ENCODE data around the gene BSDC1.

Gene BSDC1

DNA sequence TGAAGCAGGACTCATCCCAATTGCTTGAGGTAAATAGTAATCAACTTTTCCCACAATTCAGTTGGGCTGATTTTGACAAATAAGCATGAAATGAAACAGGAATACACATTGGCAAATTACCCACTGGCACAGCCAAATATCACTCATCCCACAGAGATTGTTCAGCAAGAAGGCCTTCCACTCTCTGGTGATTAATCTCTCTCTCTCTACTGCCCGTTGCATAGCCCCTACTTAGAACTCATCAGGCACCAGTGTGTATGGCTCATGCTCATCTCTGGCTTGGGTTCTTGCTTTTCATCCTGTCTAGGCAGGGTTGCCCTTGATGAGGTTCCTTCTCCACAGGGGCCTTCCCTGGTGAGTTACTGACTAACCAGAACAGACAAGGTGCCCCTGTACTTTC, 1.1 kb downstream of the BSDC1 start:
- no peak for DNase-seq

DNA sequence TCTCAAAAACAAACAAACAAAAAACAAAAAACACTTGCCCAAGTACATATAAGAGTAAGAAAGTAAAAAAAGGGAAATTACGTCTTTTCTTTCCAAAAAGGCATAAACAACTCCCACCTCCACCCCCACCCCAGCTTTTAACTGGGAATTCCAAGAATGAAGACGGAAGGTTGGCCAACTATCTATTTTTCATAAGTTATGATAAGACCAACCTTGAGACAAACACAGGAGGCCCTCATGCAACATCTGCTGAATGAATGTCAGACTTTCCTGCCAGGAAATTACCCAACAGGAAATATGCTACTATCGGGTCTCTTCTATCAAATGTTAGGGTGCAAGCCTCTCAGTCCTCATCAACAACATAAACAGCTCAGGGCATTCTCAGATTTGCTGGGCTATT, 1.9 kb downstream of the BSDC1 start:
- DNase-seq: no peak

DNA sequence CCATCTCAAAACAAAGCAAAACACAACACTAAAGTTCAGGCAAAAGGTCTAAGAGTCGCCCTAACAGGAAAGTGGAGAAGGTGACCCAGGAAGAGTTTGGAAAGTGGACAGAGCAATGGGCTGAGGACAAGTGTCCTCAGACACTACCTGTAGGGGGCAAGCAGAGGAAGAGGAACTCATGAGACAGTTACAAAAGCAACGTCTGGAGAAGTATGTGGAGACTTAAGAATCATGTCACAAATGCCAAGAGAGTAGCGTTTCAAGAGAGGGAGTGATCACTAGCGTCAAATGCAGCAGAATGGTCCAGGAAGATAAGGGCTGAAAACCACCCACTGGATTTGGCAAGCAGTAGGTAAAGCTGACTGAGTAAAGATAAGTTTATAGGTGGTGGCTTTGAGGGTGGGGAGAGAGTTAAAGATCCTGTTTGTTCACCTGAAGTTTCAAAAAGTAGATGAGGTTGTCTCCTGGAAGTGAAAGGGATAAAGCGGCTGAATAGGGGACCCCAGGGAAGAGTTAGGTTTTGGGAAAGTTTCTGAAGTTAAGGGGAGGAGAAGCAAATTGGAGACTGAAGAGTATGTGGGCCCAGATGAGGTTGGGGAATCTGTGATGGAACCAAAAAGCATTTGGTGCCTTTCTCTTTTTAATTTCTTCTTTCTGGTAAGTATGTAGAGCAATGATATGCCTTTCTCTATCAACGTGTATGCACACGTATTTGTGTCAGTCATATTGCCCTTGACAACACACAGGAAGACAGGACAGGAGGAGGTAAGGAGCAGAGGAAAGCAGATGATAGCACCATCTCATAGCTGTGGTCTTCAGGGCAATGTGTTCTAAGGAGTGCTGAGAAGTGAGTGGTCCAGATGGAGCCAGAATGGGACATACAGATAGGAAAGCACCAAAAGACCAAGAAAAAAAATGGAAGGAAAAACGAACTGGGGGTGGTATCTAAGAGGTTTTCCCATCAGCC, 3.1 kb downstream of the BSDC1 start:
- no peak for DNase-seq

DNA sequence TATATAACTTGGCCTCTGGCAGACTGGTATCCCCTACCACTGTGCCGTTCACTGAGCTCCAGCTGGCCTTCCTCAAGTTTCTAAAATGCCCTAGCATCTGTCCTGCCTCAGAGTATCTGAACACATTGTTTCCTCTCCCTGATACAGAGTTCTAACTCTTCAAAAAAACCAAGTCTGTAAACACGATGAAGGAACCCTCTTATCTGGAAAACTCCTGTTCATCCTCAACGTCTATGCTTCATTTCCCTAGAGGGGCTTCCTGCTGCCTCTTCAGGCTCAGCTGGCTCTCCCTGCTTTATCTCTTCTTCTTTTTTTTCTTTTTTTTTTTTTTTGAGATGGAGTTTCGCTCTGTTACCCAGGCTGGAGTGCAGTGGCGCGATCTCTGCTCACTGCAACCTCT, 5.6 kb downstream of the BSDC1 start:
- DNase-seq: no peak

DNA sequence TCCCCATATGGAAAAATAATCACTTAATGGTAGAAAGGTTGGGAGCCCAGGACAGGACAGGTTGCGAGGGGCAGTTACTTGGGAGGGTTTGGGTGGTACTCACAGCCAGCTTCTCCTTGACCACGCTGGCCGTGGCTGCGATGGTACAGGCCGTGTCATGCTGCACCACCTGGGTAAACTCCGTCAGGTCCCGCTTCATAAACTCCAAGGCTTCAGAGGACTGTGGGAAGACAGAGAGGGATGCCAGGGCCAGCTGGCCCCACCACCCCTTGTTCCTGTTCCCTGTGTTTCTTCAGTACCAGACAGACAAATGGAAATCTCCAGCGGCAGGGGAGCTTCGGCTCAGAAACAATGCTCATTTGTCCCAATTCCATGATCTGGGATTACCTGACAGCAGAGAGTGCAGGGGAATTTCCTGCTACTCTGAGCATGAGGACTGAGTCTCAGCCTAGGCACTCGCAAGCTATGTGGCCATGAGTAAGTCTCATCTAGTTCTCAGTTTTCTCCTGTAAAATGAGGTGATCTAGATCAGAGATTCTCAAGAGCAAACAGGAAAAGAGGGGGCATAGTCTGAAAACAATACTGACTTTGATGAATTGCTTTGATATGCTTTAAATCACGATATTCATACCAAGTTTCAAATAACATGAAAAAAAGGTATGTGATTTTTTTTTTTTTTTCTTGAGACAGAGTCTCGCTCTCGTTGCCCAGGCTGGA, 7.4 kb downstream of the BSDC1 start:
- no peak for DNase-seq

DNA sequence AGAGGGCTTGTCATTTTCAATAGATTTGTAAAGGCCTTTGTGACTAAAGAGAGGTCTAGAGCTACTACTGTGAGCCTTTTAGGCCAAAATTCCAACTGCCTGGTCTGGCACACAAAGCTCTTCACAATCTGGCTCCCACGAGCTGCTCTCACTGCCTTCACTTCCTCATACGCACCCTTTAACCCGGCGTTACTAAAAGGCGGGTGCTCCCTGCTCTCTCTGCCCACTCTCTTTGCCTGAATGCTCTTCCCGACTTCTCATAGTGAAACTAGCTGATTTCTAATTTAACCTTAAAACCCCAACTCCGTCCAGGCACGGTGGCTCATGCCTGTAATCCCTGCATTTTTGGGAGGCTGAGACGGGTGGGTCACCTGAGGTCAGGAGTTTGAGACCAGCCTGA, 14.2 kb downstream of the BSDC1 start:
- DNase-seq: no peak

DNA sequence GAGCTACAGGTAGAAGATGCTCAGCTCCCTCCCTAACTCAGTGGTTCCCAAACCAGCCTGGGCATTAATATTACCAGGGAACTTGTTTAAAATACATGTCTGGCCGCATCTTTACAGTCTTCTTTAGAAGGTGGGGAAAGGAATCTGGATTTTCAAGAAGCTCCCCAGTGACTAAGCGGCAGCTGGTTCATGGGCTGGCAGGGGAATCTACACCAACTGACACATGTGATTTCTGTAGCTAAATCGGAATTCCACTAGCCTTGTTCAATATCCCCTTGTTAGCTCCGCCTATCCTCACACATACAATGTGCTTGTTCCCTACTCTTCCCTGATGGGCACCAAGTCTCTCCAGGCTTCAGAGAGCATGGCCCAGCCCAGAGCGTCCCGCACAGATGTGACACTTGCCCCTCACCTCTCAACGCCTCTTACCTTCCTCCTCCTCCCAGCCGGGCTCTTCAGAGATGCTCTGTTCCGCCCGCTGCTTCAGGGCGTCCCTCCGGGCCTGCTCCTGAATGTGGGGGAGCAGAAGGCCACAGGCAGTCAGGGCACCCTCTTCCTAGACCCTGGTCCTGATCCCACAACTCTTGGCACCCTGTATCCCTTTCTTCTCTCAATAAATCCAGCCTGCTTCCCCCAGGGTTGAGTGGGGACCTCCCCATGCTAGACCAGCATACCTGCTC, 16.6 kb downstream of the BSDC1 start:
- no peak for DNase-seq

DNA sequence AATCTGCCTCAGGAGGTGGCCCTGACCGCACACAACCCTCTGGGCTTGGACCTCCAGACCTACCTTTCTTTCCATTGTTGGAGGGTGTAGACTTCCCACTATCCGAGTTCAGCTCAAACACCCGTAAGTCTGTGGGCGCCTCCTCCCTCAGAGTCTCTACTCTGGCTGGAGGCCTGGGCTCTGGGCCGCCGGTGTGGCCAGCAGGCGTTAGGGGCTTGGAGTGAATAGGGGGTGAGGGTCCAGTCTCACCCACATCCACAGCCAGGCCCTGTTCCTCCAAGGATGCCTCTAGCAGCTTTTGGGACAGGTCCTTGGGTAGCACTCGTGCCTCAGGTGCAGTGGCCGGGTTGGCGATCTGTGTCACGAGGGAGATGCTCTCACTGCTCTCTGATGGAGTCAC, 18.0 kb downstream of the BSDC1 start:
- DNase-seq: no peak

DNA sequence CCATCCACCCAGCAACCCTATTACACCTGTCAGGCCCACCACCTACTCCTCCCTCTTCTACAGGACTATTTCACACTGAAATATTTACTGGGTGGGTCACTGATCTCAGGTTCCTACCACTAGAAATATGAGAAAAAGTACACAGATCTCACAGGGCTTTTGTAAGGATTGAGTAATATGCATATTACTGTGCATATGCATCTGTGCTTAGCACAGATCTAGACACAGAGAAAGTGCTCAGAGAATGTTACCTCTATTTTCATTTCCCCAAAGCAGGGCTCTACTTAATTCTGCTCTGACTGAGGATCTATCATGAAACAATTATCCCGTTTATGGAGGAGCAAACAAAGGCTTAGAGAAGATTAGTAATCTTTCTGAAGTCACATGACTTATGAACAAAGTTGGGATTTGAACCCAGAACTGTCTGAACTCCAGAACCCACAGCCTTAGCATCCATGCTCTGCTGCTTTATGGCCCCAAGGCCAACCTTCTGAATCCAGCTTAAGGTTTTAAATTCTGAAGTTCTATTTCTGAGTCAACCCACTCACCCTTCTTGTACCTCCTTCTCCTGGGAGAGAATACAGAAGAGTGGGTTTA, 20.1 kb downstream of the BSDC1 start:
- no peak for DNase-seq

DNA sequence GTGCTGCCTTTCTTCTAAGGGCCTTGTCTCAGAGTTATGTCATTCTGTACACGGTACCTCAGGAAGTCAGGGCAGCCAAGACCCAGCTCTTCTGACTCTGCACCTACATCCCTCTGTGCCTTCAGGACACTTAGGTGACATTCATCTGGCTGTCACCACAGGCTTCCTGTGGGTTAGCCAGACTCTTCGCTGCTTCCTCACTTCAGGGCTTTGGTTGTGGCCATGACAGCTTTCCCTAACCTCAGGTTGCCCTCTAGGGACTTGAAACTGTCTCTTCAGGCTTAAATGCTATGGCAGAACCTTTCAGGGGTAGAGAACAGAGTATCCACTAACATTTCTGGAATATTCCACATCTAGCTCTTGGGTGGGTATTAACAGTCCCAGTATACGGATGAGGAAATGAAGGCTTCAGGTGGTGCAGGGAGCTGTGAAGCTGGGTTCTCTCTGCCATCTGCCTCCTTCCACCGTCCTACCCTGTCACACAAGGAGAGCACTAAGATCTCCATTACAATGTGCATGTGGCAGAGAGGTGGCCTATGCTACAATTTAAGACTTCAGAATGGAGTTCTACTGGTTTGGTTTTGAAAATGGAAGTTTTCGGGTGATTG, 22.0 kb downstream of the BSDC1 start:
- no peak for DNase-seq

DNA sequence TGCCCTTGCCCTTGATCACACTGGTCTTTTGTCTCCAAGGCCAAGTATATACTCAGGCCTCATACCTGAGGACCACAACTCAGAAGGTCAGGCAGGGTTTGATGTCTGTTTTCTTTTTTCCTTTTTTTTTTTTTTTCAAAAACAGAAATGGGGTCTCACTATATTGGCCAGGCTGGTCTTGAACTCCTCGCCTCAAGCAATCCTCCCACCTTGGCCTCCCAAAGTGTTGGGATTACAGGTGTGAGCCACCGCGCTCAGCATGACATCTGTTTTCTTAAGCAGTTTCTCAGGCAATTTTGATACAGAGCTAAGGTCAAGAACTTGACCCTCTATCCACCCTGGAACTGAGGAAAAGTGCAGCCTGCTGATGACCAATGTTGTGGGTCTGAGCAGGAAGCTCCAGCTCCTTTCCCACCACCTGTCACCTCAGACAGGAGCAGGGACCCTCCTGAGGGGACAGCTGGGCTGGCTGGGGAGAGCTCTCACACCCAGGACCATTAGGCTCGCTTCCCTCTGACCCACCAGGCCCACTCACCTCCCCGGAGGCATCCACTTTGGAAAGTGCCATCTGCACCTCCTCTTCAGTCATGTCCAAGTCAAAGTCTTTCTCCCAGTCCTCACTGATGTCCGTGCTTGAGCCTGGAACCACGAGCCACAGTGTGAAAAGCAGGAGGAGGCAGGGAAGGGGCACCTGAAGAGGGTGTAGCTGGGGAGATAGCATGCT, 26.2 kb downstream of the BSDC1 start:
- DNase-seq: no peak

DNA sequence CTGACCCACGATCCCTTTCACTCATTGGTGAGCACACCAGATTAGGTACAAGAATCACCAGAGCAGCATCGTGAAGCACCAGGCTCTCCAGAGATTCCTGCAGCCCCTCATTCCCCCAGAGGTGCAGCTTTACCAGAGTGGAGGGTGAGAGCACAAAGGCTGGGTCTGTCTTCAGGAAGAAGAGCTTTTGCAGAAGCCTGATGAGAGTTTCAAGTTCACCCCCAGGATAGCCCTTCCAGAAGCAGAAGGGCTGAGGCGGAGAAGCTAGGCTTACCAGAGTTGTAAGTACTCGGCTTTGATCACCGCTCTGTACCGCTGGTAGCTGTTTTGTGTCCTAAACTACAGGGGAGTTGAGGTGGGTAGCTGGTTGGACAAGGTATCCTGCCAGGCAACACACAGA, 28.8 kb downstream of the BSDC1 start:
- DNase-seq: no peak

DNA sequence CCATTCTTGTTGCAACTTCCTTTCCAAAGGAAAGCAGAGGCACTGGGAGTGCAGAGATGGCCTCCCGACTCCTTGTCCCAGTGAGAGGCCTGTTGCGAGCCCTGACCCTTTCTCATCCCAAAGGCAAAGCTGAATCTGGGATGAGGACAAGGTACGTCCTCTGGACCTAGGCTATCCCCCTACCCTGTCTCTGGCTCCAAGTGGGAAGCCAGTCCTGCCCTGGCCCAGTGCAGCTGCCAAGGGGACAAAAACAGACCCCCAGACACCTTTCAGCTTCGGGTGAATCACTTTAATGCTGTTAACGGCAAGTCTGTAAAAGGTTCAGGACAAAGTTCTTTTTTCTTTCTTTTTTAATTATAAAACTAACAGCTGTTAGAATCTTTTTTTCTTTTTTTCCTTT, 29.4 kb downstream of the BSDC1 start:
- DNase-seq: no peak

DNA sequence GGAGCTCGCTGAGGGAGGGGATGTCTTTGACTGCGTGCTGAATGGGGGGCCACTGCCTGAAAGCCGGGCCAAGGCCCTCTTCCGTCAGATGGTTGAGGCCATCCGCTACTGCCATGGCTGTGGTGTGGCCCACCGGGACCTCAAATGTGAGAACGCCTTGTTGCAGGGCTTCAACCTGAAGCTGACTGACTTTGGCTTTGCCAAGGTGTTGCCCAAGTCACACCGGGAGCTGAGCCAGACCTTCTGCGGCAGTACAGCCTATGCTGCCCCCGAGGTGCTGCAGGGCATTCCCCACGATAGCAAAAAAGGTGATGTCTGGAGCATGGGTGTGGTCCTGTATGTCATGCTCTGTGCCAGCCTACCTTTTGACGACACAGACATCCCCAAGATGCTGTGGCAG, 30.5 kb downstream of the BSDC1 start:
- DNase-seq: no peak

DNA sequence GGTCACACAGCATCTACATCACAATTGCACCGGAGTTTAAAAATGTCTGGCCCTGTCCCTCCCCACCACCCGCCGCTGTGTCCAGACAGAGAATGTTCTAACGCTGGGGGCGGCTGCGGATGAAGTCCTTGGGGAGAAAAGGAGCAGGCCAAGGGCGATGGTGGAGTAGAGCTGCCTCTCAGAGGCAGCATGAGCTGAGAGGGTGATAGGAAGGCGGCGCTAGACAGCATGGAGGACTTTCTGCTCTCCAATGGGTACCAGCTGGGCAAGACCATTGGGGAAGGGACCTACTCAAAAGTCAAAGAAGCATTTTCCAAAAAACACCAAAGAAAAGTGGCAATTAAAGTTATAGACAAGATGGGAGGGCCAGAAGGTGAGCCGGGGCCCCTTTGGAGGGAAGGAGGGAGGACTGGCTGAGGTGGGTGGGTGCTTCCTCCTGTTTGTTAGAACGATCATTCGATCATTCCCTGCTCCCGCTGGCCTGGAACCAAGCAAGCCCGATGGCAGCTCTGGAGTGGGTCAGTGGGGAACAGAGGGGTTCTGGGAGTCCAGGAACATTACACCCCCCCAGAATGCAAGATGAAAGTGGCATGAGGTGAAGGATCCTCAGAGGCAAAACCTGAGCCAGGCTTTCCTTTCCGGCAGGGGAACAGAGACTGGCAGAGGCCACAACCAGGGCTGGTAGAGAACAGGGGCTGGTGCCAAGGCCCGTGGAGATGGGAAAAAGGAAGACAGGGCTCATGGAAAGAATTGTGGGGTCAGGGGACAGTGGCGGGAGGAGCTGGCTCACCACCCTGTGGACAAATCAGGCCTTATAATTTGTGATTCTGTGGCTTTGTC, 31.5 kb downstream of the BSDC1 start, which contains the start of the genes FAM229A and TSSK3:
Gene FAM229A, minus strand, starts transcription at position 12 of the 840 bp plus-strand sequence. CDS start 394 bp downstream, outside the sequence.
Gene TSSK3, plus strand, starts transcription at position 66 of the 840 bp plus-strand sequence. Its CDS starts 163 bp downstream, at position 229.
- DNase-seq: no peak

DNA sequence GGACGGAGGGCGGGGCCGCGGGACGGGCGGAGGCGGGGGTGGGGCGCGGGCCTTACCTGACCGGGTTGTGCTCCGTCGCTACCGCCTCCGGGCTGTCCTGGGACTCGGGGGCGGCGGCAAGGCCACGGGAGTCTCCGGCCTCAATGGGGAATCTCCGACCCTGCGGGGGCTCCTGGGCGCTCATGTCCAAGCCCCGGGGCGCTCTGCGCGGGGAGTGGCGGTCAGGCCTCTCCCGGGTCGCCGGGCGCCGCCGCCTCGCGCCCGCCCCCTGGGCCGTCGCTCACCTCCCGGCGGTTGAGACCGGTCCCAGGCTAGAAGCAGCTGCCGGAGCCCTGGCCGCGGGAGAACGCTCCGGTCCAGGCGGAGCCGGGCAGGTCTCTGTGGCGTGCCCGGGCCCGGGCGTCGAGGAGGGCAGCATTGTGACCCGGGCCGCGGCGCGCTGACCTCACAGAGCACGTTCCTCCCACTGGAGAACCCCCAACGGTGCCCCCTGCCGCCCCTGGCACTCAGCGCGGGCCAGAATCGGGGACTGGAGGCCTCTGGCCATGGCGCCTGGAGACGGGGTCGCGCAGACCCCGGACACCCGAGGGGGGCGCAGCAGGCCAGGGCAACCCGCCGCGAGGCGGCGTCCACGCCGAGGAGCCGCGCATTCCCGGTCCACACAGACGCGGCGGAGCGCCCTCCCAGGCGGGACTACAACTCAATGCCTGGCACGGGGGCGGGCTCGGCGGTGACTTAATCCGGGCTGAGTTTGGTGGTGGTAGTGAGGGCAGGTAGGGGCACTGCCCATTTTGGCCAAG, 32.4 kb downstream of the BSDC1 start:
- DNase-seq: no peak

DNA sequence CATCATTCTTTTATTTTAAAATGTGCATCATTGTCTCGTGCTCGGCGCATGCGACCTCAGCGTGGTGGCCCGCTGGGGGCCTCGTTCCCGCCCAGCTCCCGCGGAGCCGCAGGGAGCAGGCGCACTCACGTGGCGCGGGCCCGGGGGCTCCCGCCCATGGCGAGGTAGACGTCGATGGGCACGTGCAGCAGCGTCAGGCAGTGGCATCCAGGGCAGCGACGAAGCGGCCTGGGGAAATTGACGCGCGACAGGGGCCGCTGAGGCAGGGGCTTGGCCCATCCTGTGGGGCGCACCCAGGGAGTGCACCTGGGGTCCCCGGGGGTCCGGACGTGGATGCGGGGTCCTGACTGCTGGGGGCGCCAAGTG, 33.0 kb downstream of the BSDC1 start:
- no peak for DNase-seq

DNA sequence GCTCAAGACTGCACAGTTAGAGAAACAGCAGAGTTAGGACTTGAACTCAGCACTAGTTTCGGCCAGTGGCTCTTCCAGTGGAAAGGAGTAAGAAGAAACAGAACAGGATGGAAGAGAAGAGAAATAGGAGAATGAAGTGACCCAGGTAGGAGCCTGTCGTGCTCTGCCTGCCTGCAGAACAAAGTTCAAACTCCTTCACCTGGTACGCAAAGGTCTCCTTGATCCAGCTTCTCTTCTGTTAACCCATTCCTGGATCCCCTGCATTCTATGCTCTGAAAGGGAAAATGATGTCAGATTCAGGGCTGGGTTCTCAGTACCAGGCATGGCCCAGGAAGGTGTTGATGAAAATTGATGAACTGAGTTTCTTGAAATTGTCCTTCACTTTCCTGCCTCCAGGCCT, 35.8 kb downstream of the BSDC1 start:
- no peak for DNase-seq

DNA sequence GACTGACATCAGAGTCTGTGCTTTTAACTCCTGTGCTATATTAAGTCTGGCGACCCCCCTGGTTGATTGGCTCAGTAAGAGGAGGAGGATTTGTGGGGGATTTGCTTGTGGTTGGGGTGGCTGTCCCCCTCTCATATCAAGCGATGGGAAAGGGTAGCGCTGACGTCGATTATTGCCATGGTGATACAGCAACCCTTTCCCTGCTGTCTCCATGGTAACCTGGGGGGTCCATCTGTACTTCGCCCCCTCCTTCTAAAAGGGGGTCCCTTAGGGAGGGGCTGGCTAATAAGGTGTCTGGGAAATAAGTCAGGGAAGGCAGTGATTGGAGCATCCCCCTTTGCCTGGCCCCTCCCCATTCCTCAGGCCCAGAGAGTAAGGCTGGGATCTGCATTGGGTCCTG, 36.6 kb downstream of the BSDC1 start:
- DNase-seq: no peak

DNA sequence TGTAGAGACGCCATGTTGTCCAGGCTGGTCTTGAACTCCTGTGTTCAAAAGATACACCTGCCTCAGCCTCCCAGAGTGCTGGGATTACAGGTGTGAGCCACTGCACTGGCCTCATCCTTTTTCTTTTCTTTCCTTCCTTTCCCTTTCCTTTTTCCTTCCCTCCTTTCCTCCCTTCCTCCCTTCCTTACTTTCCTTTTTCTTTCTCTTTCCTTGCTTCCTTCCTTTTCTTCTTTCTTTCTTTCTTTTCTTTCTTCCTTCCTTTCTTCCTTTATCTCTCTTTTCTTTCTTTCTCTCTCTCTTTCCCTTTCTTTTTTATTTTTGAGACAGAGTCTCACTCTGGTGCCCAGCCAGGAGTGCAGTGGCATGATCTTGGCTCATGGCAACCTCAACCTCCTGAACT, 37.8 kb downstream of the BSDC1 start:
- DNase-seq: no peak
